A549 (cell line): ENCODE results near the gene VASN. TPM values are rescaled to one million over a fixed set of nuclear protein-coding genes. Genes with fewer than 3 reads are reported as not detected.

Source experiments
- ATAC-seq, 2 experiments: fragments of 200-7000 bp in 1 of 2; fragments of >200 bp in 1 of 2; cut with Nextera tagmentation in 1 of 2; cut with Tn5 transposase in 1 of 2; 3 replicates each; pipeline versions ENCODE4 v1.8.0 to v1.9.1; 2018 to 2020; ENCODE audit warnings: mild to moderate bottlenecking in 1 of 2, moderate library complexity in 1 of 2
- CTCF ChIA-PET: fragments of 300-600 bp; sonication (Branson Sonifier 250); formaldehyde crosslinking; extraction: SDS; loops from one replicate; lab custom pipeline; 2021; ENCODE audit warnings: antibody characterized with exemption, inconsistent platforms; lab: Yijun Ruan, JAX
- POLR2A ChIA-PET: fragments of 350-600 bp; formaldehyde crosslinking; extraction: SDS; loops from one replicate; lab custom pipeline; 2021; ENCODE audit warnings: antibody characterized with exemption, inconsistent platforms; lab: Yijun Ruan, JAX
- DNase-seq, 2 experiments: peaks; one replicate each; pipeline versions ENCODE4 v3.0.0 to v3.0.0-alpha.2; 2011 to 2016; ENCODE audit warnings: low read depth in 1 of 2, low spot score in 1 of 2
- FAIRE-seq: peaks from 2 replicates; lab custom pipeline; 2011; peaks lifted over from hg19 to GRCh38; lab: Jason Lieb, UNC
- H3K27ac ChIP-seq, 2 experiments: fragments of >200 bp; sonication (Bioruptor Twin); formaldehyde crosslinking; 3 replicates each; pipeline ENCODE4 v1.5.1; 2016 to 2017
- H3K4me1 ChIP-seq: fragments of >200 bp; sonication (Bioruptor Twin); formaldehyde crosslinking; 3 replicates; pipeline ENCODE4 v1.6.1; 2016
- H3K4me2 ChIP-seq: fragments of >200 bp; sonication (Bioruptor Twin); formaldehyde crosslinking; 3 replicates; pipeline ENCODE4 v1.6.1; 2016
- H3K4me3 ChIP-seq: fragments of >200 bp; sonication (Bioruptor Twin); formaldehyde crosslinking; 3 replicates; pipeline ENCODE4 v1.5.1; 2016
- H3K9me3 ChIP-seq: fragments of >200 bp; sonication (Bioruptor Twin); formaldehyde crosslinking; 3 replicates; pipeline ENCODE4 v1.6.1; 2016
- ATOH8 ChIP-seq: fragments of 250-450 bp; sonication (Bioruptor Pico); IDR thresholded peaks from 2 replicates; pipeline ENCODE4 v1.5.0; 2020; ENCODE audit warnings: low read depth, mild to moderate bottlenecking, moderate library complexity
- BHLHE40 ChIP-seq: IDR thresholded peaks from 2 replicates; pipeline ENCODE4 v1.6.1; 2012; ENCODE audit warnings: low read depth, low read length, inconsistent platforms
- CBX8 ChIP-seq: fragments of 200-600 bp; sonication (generic); IDR thresholded peaks from 2 replicates; pipeline ENCODE4 v1.6.1; 2016
- CEBPB ChIP-seq, 2 experiments: fragments of >200 bp in 1 of 2; sonication (Bioruptor Twin) in 1 of 2; formaldehyde crosslinking in 1 of 2; IDR thresholded peaks; 2 replicates each; pipeline ENCODE4 v1.6.1; 2012 to 2016
- EHF ChIP-seq: fragments of 250-450 bp; sonication (Bioruptor Pico); IDR thresholded peaks from 2 replicates; pipeline ENCODE4 v1.5.0; 2020; ENCODE audit warnings: mild to moderate bottlenecking
- FOSB ChIP-seq: fragments of 250-450 bp; sonication (Bioruptor Pico); IDR thresholded peaks from 2 replicates; pipeline ENCODE4 v1.5.0; 2020; ENCODE audit warnings: mild to moderate bottlenecking, moderate library complexity
- FOXS1 ChIP-seq: fragments of 250-450 bp; sonication (Bioruptor Pico); IDR thresholded peaks from 2 replicates; pipeline ENCODE4 v1.5.0; 2020; ENCODE audit warnings: mild to moderate bottlenecking, moderate library complexity
- GATA3 ChIP-seq: IDR thresholded peaks from 2 replicates; pipeline ENCODE4 v1.6.1; 2012; ENCODE audit warnings: borderline replicate concordance
- HDAC2 ChIP-seq: fragments of 200-600 bp; sonication (generic); IDR thresholded peaks from 2 replicates; pipeline ENCODE4 v1.6.1; 2016
- HMGXB4 ChIP-seq: fragments of 250-450 bp; sonication (Bioruptor Pico); IDR thresholded peaks from 2 replicates; pipeline ENCODE4 v1.5.0; 2021; ENCODE audit warnings: mild to moderate bottlenecking, moderate library complexity, borderline replicate concordance
- HOXB13 ChIP-seq: fragments of 250-450 bp; sonication (Bioruptor Pico); IDR thresholded peaks from 2 replicates; pipeline ENCODE4 v1.5.0; 2020; ENCODE audit warnings: low read depth, mild to moderate bottlenecking, moderate library complexity
- JUNB ChIP-seq: fragments of >200 bp; sonication (Bioruptor Twin); formaldehyde crosslinking; IDR thresholded peaks from 2 replicates; pipeline ENCODE4 v1.6.1; 2016
- KDM5A ChIP-seq: fragments of 200-600 bp; sonication (generic); IDR thresholded peaks from 2 replicates; pipeline ENCODE4 v1.6.1; 2016; ENCODE audit warnings: antibody characterized with exemption, mild to moderate bottlenecking
- MYC ChIP-seq: IDR thresholded peaks from 2 replicates; pipeline ENCODE4 v1.6.1; 2012; ENCODE audit warnings: mild to moderate bottlenecking, inconsistent platforms, low read length, improper control_type of control experiment, borderline replicate concordance
- NFE2L2 ChIP-seq: fragments of 150-350 bp; conservative IDR thresholded peaks from 2 replicates; pipeline ENCODE4 v1.6.1; 2014; ENCODE audit warnings: low read length
- POLR2A ChIP-seq: IDR thresholded peaks from 2 replicates; pipeline ENCODE4 v1.6.1; 2012; ENCODE audit warnings: mild to moderate bottlenecking, low read length
- RAD21 ChIP-seq, 2 experiments: fragments of >200 bp in 1 of 2; sonication (Bioruptor Twin) in 1 of 2; formaldehyde crosslinking in 1 of 2; IDR thresholded peaks in 1 of 2; conservative IDR thresholded peaks in 1 of 2; 2 replicates in 1 of 2; 3 replicates in 1 of 2; pipeline ENCODE4 v1.6.1; 2012 to 2018; ENCODE audit warnings: inconsistent platforms in 1 of 2
- RARB ChIP-seq: fragments of 250-450 bp; sonication (Bioruptor Pico); IDR thresholded peaks from 2 replicates; pipeline ENCODE4 v1.8.0; 2021; ENCODE audit warnings: mild to moderate bottlenecking, moderate library complexity
- RCOR1 ChIP-seq: fragments of 150-350 bp; IDR thresholded peaks from 2 replicates; pipeline ENCODE4 v1.6.1; 2014; ENCODE audit warnings: antibody characterized with exemption, low read length, low read depth
- REST ChIP-seq: fragments of 200-600 bp; sonication (generic); IDR thresholded peaks from 2 replicates; pipeline ENCODE4 v1.6.1; 2016; ENCODE audit warnings: antibody characterized with exemption, mild to moderate bottlenecking, moderate library complexity
- RFX5 ChIP-seq: fragments of 450-650 bp; IDR thresholded peaks from 2 replicates; pipeline ENCODE4 v1.7.1; 2014; ENCODE audit warnings: antibody characterized with exemption, mild to moderate bottlenecking, moderate library complexity
- SREBF2 ChIP-seq: fragments of 450-650 bp; IDR thresholded peaks from 2 replicates; pipeline ENCODE4 v1.6.1; 2014; ENCODE audit warnings: mild to moderate bottlenecking, moderate library complexity
- TP53 ChIP-seq: fragments of 250-450 bp; sonication (Bioruptor Pico); IDR thresholded peaks from 2 replicates; pipeline ENCODE4 v1.5.0; 2021; ENCODE audit warnings: mild to moderate bottlenecking, moderate library complexity
- ZC3H11A ChIP-seq: fragments of 450-650 bp; IDR thresholded peaks from 2 replicates; pipeline ENCODE4 v1.6.1; 2014; ENCODE audit warnings: antibody characterized with exemption, mild to moderate bottlenecking
- ZNF302 ChIP-seq: fragments of 250-450 bp; sonication (Bioruptor Pico); IDR thresholded peaks from 2 replicates; pipeline ENCODE4 v1.9.0; 2021; ENCODE audit warnings: inconsistent platforms, mild to moderate bottlenecking, moderate library complexity
- ZSCAN20 ChIP-seq: fragments of 250-450 bp; sonication (Bioruptor Pico); IDR thresholded peaks from 2 replicates; pipeline ENCODE4 v1.8.0; 2022; ENCODE audit warnings: mild to moderate bottlenecking, moderate library complexity
- WGBS: methylation state at CpG from one replicate; pipeline ENCODE4 v1.1.6; 2017; ENCODE audit errors: missing lambda C conversion rate; 5-methylcytosine and 5-hydroxymethylcytosine counted together
- polyA plus RNA-seq, 4 experiments: library from polyadenylated mRNA; depleted of rRNA in 3 of 4; stranded (reverse); fragments of >200 nt; fragmentation: RNase III in 1 of 4; extraction: RNeasy Plus Mini Kit Qiagen cat#74134 plus additional on column Dnase treatment in 1 of 4; gene quantifications; 2 replicates in 3 of 4; 3 replicates in 1 of 4; pipeline ENCODE4 v1.2.3, GENCODE V29; 2011 to 2017
- TF ChIP-seq, protein P1 (sequence below): IDR thresholded peaks from 2 replicates; pipeline ENCODE4 v1.6.1; 2012
- TF ChIP-seq, protein P2 (sequence below): IDR thresholded peaks from 2 replicates; pipeline ENCODE4 v1.6.1; 2012; ENCODE audit warnings: low read depth, borderline replicate concordance
- TF ChIP-seq, protein P3 (sequence below): fragments of >200 bp; sonication (Bioruptor Twin); formaldehyde crosslinking; IDR thresholded peaks from 3 replicates; pipeline ENCODE4 v1.5.1; 2016

Gene VASN
- polyA plus RNA-seq, 2 of the 4 experiments (the other 2 are of a cell fraction) = 2.3 to 4.0 TPM

GRCh38 chr16:4385789-4386450 is 14.3 kb downstream of the VASN start:
- H3K4me3 ChIP-seq = no peak overlapping the region
- H3K4me1 ChIP-seq = peaks cover 12% of the 10 kb centered on the region; the same call in 2 of the 3 replicates
- no peak overlapping the region for H3K27ac ChIP-seq
- no peak overlapping the region for H3K4me2 ChIP-seq
- TF ChIP-seq NFE2L2 (no peak), JUNB (no peak), TP53 (CRISPR knock-in tag) (no peak), RAD21 (conservative IDR thresholded peaks at IDR 0.05 in 1 of 2, IDR thresholded peaks at IDR 0.05 in 1 of 2) (no peak), RFX5 (no peak), REST (no peak), GATA3 (no peak), FOSB (CRISPR knock-in tag) (no peak), ZNF302 (no peak), KDM5A (no peak), HDAC2 (no peak), HOXB13 (no peak), SREBF2 (no peak), MYC (no peak), RCOR1 (no peak), CEBPB (IDR thresholded peaks at IDR 0.05) (no peak), ZSCAN20 (CRISPR knock-in tag) (no peak)
- TF ChIP-seq, protein P1, sequence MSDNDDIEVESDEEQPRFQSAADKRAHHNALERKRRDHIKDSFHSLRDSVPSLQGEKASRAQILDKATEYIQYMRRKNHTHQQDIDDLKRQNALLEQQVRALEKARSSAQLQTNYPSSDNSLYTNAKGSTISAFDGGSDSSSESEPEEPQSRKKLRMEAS = no peak
- TF ChIP-seq, protein P2, sequence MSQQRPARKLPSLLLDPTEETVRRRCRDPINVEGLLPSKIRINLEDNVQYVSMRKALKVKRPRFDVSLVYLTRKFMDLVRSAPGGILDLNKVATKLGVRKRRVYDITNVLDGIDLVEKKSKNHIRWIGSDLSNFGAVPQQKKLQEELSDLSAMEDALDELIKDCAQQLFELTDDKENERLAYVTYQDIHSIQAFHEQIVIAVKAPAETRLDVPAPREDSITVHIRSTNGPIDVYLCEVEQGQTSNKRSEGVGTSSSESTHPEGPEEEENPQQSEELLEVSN = no peak
- TF ChIP-seq, protein P3, sequence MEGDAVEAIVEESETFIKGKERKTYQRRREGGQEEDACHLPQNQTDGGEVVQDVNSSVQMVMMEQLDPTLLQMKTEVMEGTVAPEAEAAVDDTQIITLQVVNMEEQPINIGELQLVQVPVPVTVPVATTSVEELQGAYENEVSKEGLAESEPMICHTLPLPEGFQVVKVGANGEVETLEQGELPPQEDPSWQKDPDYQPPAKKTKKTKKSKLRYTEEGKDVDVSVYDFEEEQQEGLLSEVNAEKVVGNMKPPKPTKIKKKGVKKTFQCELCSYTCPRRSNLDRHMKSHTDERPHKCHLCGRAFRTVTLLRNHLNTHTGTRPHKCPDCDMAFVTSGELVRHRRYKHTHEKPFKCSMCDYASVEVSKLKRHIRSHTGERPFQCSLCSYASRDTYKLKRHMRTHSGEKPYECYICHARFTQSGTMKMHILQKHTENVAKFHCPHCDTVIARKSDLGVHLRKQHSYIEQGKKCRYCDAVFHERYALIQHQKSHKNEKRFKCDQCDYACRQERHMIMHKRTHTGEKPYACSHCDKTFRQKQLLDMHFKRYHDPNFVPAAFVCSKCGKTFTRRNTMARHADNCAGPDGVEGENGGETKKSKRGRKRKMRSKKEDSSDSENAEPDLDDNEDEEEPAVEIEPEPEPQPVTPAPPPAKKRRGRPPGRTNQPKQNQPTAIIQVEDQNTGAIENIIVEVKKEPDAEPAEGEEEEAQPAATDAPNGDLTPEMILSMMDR = no peak
- CTCF ChIA-PET = interaction anchor here (0.6 to 32.6 kb wide), 6 partner anchors 11 to 56 kb away, joined by 3 to 833 read pairs (median 6); partner anchors contain the start of gene VASN
- peak in 1 of 2 experiments; percentile 2; a peak in 2 of 6 replicates for ATAC-seq
- no peak for FAIRE-seq
- POLR2A ChIA-PET = no interaction called here
- WGBS = 77% methylated on average over 9 of the region's 11 CpGs
- H3K9me3 ChIP-seq = no peaks in the 10 kb centered on the region
- DNase-seq = no peak

DNA sequence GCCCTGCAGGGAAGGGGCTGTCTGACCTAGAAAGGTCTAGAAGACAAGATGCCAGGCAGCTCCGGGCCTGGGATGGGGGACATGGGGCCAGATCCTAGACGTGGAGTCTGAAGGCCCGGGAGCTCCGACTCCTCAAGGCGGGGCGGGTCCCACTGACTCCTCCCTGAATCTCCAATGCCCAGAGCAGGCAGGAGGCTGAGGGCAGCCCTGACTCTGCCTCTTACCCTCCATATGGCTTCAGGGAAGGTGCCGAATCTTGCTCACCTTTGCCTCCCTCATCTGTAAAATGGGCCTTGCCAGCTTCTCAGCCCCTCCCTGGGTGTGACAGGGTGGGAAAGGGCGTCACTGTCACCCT is 14.8 kb downstream of the VASN start:
- Histone ChIP-seq H3K27ac (no peak overlapping the region), H3K4me3 (no peak overlapping the region), H3K9me3 (no peaks in the 10 kb centered on the region), H3K4me1 (peaks cover 12% of the 10 kb centered on the region; the same call in 2 of the 3 replicates), H3K4me2 (no peak overlapping the region)
- TF ChIP-seq FOXS1 (CRISPR knock-in tag) (no peak), ATOH8 (no peak), HDAC2 (no peak), HMGXB4 (no peak), RARB (no peak), EHF (no peak), POLR2A (no peak), CBX8 (no peak), ZSCAN20 (CRISPR knock-in tag) (no peak), ZC3H11A (no peak), JUNB (no peak), NFE2L2 (no peak), BHLHE40 (no peak)
- WGBS = 64% methylated on average over 8 of the region's 8 CpGs
- FAIRE-seq (no peak), ATAC-seq (peak; percentile 44 to 63; a peak in 4 of 6 replicates), DNase-seq (no peak)
- CTCF ChIA-PET = interaction anchor here (0.6 to 32.6 kb wide), 5 partner anchors 11 to 40 kb away, joined by 3 to 833 read pairs (median 6); partner anchors contain the start of gene VASN
- POLR2A ChIA-PET = no interaction called here
